GM06990 (cell line): Measurements from ENCODE around the gene MCTP1.
"Not testable (repeated sequence)": the region's sequence is repeated elsewhere in the genome, so short reads cannot be mapped to it uniquely, and the experiment has no call there.

Source experiments
- DNase-seq: peaks from one replicate; pipeline ENCODE4 v3.0.0-alpha.2; 2011; ENCODE audit not compliant: insufficient read length; ENCODE audit errors: extremely low read depth
- H3K27me3 ChIP-seq: replicated peaks from 2 replicates; pipeline ENCODE4 v1.6.0; 2011; ENCODE audit warnings: low read length; ENCODE audit not compliant: control insufficient read depth, insufficient read depth
- H3K36me3 ChIP-seq: 2 replicates; pipeline ENCODE4 v1.5.1; 2011; ENCODE audit warnings: low read length; ENCODE audit not compliant: control insufficient read depth, insufficient read depth
- H3K4me3 ChIP-seq: replicated peaks from 2 replicates; pipeline ENCODE4 v1.5.1; 2011; ENCODE audit warnings: low read depth, mild to moderate bottlenecking, control low read depth, low read length
- TF ChIP-seq, protein P1 (sequence below): IDR thresholded peaks from 2 replicates; pipeline ENCODE4 v1.5.1; 2011; ENCODE audit warnings: low read length, control low read depth, mild to moderate bottlenecking, inconsistent platforms; ENCODE audit not compliant: insufficient read depth, poor library complexity, severe bottlenecking

Gene MCTP1

GRCh38 chr5:95007921-95008597 is 276.8 kb downstream of the MCTP1 start:
- H3K27me3 ChIP-seq, result no peaks in the 10 kb centered on the region
- TF ChIP-seq, protein P1, sequence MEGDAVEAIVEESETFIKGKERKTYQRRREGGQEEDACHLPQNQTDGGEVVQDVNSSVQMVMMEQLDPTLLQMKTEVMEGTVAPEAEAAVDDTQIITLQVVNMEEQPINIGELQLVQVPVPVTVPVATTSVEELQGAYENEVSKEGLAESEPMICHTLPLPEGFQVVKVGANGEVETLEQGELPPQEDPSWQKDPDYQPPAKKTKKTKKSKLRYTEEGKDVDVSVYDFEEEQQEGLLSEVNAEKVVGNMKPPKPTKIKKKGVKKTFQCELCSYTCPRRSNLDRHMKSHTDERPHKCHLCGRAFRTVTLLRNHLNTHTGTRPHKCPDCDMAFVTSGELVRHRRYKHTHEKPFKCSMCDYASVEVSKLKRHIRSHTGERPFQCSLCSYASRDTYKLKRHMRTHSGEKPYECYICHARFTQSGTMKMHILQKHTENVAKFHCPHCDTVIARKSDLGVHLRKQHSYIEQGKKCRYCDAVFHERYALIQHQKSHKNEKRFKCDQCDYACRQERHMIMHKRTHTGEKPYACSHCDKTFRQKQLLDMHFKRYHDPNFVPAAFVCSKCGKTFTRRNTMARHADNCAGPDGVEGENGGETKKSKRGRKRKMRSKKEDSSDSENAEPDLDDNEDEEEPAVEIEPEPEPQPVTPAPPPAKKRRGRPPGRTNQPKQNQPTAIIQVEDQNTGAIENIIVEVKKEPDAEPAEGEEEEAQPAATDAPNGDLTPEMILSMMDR, result no peak
- no peak for DNase-seq
- no peak overlapping the region for H3K4me3 ChIP-seq
- H3K36me3 ChIP-seq, result no peaks in the 10 kb centered on the region

DNA sequence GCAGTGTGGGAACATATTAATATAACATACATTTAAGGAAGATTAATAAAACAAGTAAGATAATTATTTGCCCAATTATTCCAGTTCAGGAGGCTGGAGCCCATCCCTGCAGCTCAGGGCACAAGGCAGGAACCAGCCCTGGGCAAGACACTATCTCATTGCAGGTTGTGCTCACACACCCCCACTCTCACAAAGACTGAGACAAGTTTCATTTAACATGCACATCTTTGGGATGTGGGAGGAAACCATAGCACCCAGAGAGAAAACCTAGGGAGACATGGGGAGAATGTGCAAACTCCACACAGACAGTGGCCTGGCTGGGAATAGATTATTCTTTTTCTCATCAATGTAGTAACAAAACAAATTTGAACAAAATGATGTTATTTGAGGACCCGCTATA is 279.1 kb downstream of the MCTP1 start:
- Histone ChIP-seq H3K36me3 (no peaks in the 10 kb centered on the region), H3K4me3 (no peak overlapping the region), H3K27me3 (no peaks in the 10 kb centered on the region)
- TF ChIP-seq, protein P1, result no peak
- no peak for DNase-seq

DNA sequence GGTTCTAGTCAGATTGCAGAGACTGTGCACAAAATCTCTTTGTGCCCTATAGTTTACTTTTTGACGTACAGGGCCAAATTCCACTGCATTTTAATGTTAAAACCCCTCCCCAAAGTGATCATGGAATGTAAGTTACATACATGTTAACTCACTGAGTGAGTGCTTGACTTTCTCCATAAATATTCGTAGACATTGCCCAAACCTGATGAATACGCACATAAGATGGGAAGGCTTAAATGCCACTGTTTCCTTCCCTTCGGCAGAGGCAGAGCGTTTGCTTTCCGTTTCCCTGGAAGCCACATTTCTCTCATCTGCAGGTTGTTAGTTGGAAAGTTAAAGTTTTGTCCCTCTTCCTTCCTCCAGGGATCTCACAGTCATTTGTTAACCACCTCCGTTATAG is 286.2 kb downstream of the MCTP1 start:
- H3K36me3 ChIP-seq, result no peaks in the 10 kb centered on the region
- no peak overlapping the region for H3K4me3 ChIP-seq
- H3K27me3 ChIP-seq, result no peaks in the 10 kb centered on the region
- DNase-seq, result no peak
- TF ChIP-seq, protein P1, result no peak

DNA sequence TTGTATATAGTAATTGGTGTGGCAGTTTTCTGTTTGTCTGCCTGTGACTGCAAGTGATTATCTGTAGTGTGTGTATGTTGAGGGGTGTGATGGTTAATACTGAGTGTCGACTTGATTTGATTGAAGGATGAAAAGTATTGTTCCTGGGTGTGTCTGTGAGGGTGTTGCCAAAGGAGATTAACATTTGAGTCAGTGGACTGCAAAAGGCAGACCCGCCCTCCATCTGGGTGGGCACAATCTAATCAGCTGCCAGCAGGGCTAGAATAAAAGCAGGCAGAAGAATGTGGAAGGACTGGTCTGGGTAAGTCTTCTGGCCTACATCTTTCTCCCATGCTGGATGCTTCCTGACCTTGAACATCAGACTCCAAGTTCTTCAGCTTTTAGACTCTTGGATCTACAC is 290.4 kb downstream of the MCTP1 start:
- DNase-seq, H3K4me3 ChIP-seq, H3K27me3 ChIP-seq, H3K36me3 ChIP-seq: not testable (repeated sequence)

GRCh38 chr5:94993491-94993890 is 291.4 kb downstream of the MCTP1 start:
- no peak for DNase-seq
- TF ChIP-seq, protein P1, result no peak
- no peak overlapping the region for H3K4me3 ChIP-seq
- H3K27me3 ChIP-seq, result no peaks in the 10 kb centered on the region
- H3K36me3 ChIP-seq, result no peaks in the 10 kb centered on the region

- no peak for DNase-seq
- TF ChIP-seq, protein P1, result no peak
- no peaks in the 10 kb centered on the region for H3K36me3 ChIP-seq
Observed at GRCh38 chr5:94992325-94992724, 292.6 kb downstream of the MCTP1 start.

More at GRCh38 chr5:94992325-94992724, 292.6 kb downstream of the MCTP1 start:
- Histone ChIP-seq H3K4me3 (no peak overlapping the region), H3K27me3 (no peaks in the 10 kb centered on the region)
